Heart left ventricle (tissue), 16 donors: ENCODE results near the gene PACRG. TPM values are rescaled to one million over a fixed set of nuclear protein-coding genes. Genes with fewer than 3 reads are reported as not detected.
A peak's percentile ranks its signal among the peaks of the same experiment; 100 is the strongest.

Experiments used
- ATAC-seq, 4 donors: fragments of 200-7000 bp; cut with Tn5 transposase; one replicate each; pipeline ENCODE4 v1.9.1; 2020 to 2022; ENCODE audit warnings: moderate library complexity in 4 of 4, mild to moderate bottlenecking in 3 of 4, moderate number of reproducible peaks in 1 of 4
- DNase-seq, 5 donors: peaks; one replicate each; pipeline ENCODE4 v3.0.0-alpha.2; 2020
- H3K27ac ChIP-seq, 12 donors: fragments of 200-600 bp; sonication (generic) in 4 of 12; one replicate each; pipeline versions ENCODE4 v1.5.0 to v1.8.0; 2016 to 2022; ENCODE audit warnings: mild to moderate bottlenecking in 2 of 12
- H3K27me3 ChIP-seq, 9 donors: fragments of 200-600 bp; sonication (generic) in 2 of 9; one replicate each; pipeline versions ENCODE4 v1.5.1 to v1.8.0; 2016 to 2022; ENCODE audit warnings: mild to moderate bottlenecking in 3 of 9
- H3K36me3 ChIP-seq, 9 donors: fragments of 200-600 bp; sonication (generic) in 2 of 9; one replicate each; pipeline versions ENCODE4 v1.5.0 to v1.8.0; 2018 to 2022; ENCODE audit warnings: mild to moderate bottlenecking in 2 of 9
- H3K4me1 ChIP-seq, 12 donors: fragments of 200-600 bp; sonication (generic) in 4 of 12; one replicate each; pipeline versions ENCODE4 v1.5.0 to v1.8.0; 2016 to 2022; ENCODE audit warnings: mild to moderate bottlenecking in 3 of 12
- H3K4me3 ChIP-seq, 12 donors: fragments of 200-600 bp; sonication (generic) in 4 of 12; one replicate each; pipeline versions ENCODE4 v1.5.0 to v1.8.0; 2017 to 2022; ENCODE audit warnings: mild to moderate bottlenecking in 9 of 12, moderate library complexity in 4 of 12
- H3K9me3 ChIP-seq, 12 donors: fragments of 200-600 bp; sonication (generic) in 4 of 12; one replicate each; pipeline versions ENCODE4 v1.5.0 to v1.8.0; 2016 to 2022; ENCODE audit warnings: mild to moderate bottlenecking in 1 of 12
- CTCF ChIP-seq, 12 donors: fragments of 200-600 bp; sonication (generic) in 4 of 12; IDR thresholded peaks; one replicate each; pipeline versions ENCODE4 v1.5.0 to v1.8.0; 2018 to 2022; ENCODE audit warnings: antibody characterized with exemption in 12 of 12, mild to moderate bottlenecking in 5 of 12
- POLR2A ChIP-seq, 2 donors: fragments of 450-650 bp; IDR thresholded peaks; one replicate each; pipeline ENCODE4 v1.6.1; 2017; ENCODE audit warnings: antibody characterized with exemption in 2 of 2, mild to moderate bottlenecking in 2 of 2, moderate library complexity in 2 of 2
- WGBS, 4 donors: extraction: QIAGEN DNeasy Blood & Tissue Kit in 2 of 4; methylation state at CpG; one replicate each; pipeline versions ENCODE4 v1.1.5 to v1.1.7; 2013 to 2018; 5-methylcytosine and 5-hydroxymethylcytosine counted together
- intact Hi-C, 10 donors: fragments of 100-400 bp; cut with DNase I; formaldehyde crosslinking; loops; one replicate each; pipeline versions ENCODE4 v1.11.1 to v1.14.2; 2022
- polyA plus RNA-seq, 2 donors: library from polyadenylated mRNA; stranded (reverse); fragments of 200-250 nt; gene quantifications; one replicate each; pipeline ENCODE4 v1.2.3, GENCODE V29; 2013
- total RNA-seq, 9 donors: library from RNA; depleted of rRNA in 2 of 9; stranded (reverse); fragments of >200 nt in 2 of 9; fragmentation: NEBNext Ultra II Directional in 3 of 9; extraction: Animal tissue kit (Norgen Biotek cat#: 25700) in 3 of 9; gene quantifications; one replicate each; pipeline versions ENCODE4 v1.1.0 to v1.2.4, GENCODE V29; 2016 to 2023
- donor health status: ischemic (EF 13 %, LVEDD 7.1; RV severe dilation, severe dysfunction).
- donor health status: healthy with polysubstance abuse.
- donor health status: DM: no; HTN: yes; CAD: no.
- donor health status: DM: no; HTN: no; CAD: no.
- donor health status: ischemic (EF 25% LVEDD 6.9; RV normal size, moderate dysfunction).
- donor health status: ischemic (EF 25% LVEDD 5.7; RV mildly dilated, moderate dysfunction).
- donor health status: healthy.
- donor health status: DM: yes; HTN: yes; CAD: no.
- donor health status: ischemic (EF 35%, LVEDD 5.7; RV mildly dilated, moderate dysfunction).
- donor health status: nonischemic (EF 11% LVEDD 7.7; RV severe dilation, severe dysfunction).
- donor health status: DM: yes; HTN: yes; CAD: no.
- donor health status: PGD.
- donor health status: ischemic (EF 29% LVEDD 5.4; RV normal size, mild dysfunction).
- donor health status: nonischemic (EF 23%, LVEDD 6.1; RV moderate dilation, normal function).

Gene PACRG
- total and polyA plus RNA-seq, 11 donors: 2.0 to 83.3 (median 11.8) TPM

- DNase-seq: no peak
- H3K4me3 ChIP-seq: no peak overlapping the region
- 95 to 96% (median 95%) methylated on average over 12 to 27 of the region's 27 CpGs for WGBS, 4 donors
- H3K27ac ChIP-seq: no peak overlapping the region
- no peaks in the 10 kb centered on the region for H3K9me3 ChIP-seq
- H3K36me3 ChIP-seq: peaks cover 0 to 4% (median 0%) of the 10 kb centered on the region in 9 donors
- no peaks in the 10 kb centered on the region for H3K27me3 ChIP-seq
- no peak for TF ChIP-seq CTCF (IDR thresholded peaks at IDR 0.05)
- TF ChIP-seq POLR2A (IDR thresholded peaks at IDR 0.05): no peak
- ATAC-seq: peak in 1 of 4 donors; percentile 44
- peaks cover 0 to 5% (median 0%) of the 10 kb centered on the region in 12 donors for H3K4me1 ChIP-seq
- intact Hi-C loops: no loop called here
These were observed 372.5 kb downstream of the PACRG start for GRCh38 chr6:163100259-163100658.

GRCh38 chr6:163113358-163113962 is 385.7 kb downstream of the PACRG start:
- no peak for ATAC-seq
- 87 to 89% (median 88%) methylated on average over 2 of the region's 2 CpGs for WGBS, 4 donors

GRCh38 chr6:163118941-163119340 is 391.2 kb downstream of the PACRG start:
- 93 to 98% (median 97%) methylated on average over 5 to 6 of the region's 6 CpGs for WGBS, 4 donors
- ATAC-seq (no peak), DNase-seq (no peak)
- Histone ChIP-seq H3K9me3 (peaks cover 0 to 2% (median 0%) of the 10 kb centered on the region in 12 donors), H3K27me3 (no peaks in the 10 kb centered on the region), H3K4me3 (no peak overlapping the region), H3K36me3 (no peaks in the 10 kb centered on the region), H3K27ac (no peak overlapping the region), H3K4me1 (no peaks in the 10 kb centered on the region)
- TF ChIP-seq POLR2A (IDR thresholded peaks at IDR 0.05): no peak
- TF ChIP-seq CTCF (IDR thresholded peaks at IDR 0.05): no peak
- intact Hi-C loops: no loop called here

More at GRCh38 chr6:163113358-163113962, 385.7 kb downstream of the PACRG start:
- no peaks in the 10 kb centered on the region for H3K4me1 ChIP-seq
- intact Hi-C loops: no loop called here
- peaks cover 0 to 18% (median 7%) of the 10 kb centered on the region in 12 donors for H3K9me3 ChIP-seq
- TF ChIP-seq CTCF (IDR thresholded peaks at IDR 0.05) (no peak), POLR2A (IDR thresholded peaks at IDR 0.05) (no peak)
- no peak for DNase-seq
- no peak overlapping the region for H3K4me3 ChIP-seq
- H3K27ac ChIP-seq: no peak overlapping the region
- no peaks in the 10 kb centered on the region for H3K36me3 ChIP-seq
- no peaks in the 10 kb centered on the region for H3K27me3 ChIP-seq

- no peak for ATAC-seq
- TF ChIP-seq POLR2A (IDR thresholded peaks at IDR 0.05): no peak
- TF ChIP-seq CTCF (IDR thresholded peaks at IDR 0.05): no peak
- 86 to 93% (median 89%) methylated on average over 3 of the region's 3 CpGs for WGBS, 4 donors
- H3K27ac ChIP-seq: no peak overlapping the region
- intact Hi-C loops: no loop called here
- H3K4me3 ChIP-seq: no peak overlapping the region
- no peaks in the 10 kb centered on the region for H3K36me3 ChIP-seq
- peaks cover 0 to 2% (median 0%) of the 10 kb centered on the region in 12 donors for H3K9me3 ChIP-seq
- DNase-seq: no peak
- H3K27me3 ChIP-seq: no peaks in the 10 kb centered on the region
- H3K4me1 ChIP-seq: no peaks in the 10 kb centered on the region
These were observed 392.4 kb downstream of the PACRG start for GRCh38 chr6:163120223-163120622.
